GM18498 (cell line): ENCODE results near the gene EDN1.
"Not testable (repeated sequence)": the region's sequence is repeated elsewhere in the genome, so short reads cannot be mapped to it uniquely, and the experiment has no call there.

Experiments used
- ATAC-seq: cut with Tn5 transposase; IDR thresholded peaks from one replicate; pipeline ENCODE4 v1.9.1; 2021; ENCODE audit warnings: mild to moderate bottlenecking, moderate library complexity; ENCODE audit not compliant: unreplicated experiment

Gene EDN1

GRCh38 chr6:12293931-12294807 is 4.0 kb downstream of the EDN1 start:
- no peak for ATAC-seq

GRCh38 chr6:12294851-12295536 is 4.8 kb downstream of the EDN1 start:
- ATAC-seq: no peak

DNA sequence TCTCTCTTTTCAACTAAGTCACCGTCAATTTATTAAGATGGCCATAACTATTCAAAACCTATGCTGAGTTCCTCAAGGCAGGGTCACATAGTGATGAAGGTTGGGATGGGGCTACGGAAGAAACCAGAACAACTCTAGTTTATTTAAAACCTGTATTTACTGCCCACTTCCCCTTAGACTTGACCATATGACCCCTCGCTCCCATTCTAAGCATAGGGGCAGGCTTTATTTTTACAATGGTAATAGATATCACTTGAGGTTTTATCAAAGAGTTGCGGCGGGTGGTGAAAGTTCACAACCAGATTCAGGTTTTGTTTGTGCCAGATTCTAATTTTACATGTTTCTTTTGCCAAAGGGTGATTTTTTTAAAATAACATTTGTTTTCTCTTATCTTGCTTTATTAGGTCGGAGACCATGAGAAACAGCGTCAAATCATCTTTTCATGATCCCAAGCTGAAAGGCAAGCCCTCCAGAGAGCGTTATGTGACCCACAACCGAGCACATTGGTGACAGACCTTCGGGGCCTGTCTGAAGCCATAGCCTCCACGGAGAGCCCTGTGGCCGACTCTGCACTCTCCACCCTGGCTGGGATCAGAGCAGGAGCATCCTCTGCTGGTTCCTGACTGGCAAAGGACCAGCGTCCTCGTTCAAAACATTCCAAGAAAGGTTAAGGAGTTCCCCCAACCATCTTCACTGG is 5.5 kb downstream of the EDN1 start:
- no peak for ATAC-seq

- ATAC-seq: no peak
Observed at GRCh38 chr6:12296255-12296573, 6.1 kb downstream of the EDN1 start.

DNA sequence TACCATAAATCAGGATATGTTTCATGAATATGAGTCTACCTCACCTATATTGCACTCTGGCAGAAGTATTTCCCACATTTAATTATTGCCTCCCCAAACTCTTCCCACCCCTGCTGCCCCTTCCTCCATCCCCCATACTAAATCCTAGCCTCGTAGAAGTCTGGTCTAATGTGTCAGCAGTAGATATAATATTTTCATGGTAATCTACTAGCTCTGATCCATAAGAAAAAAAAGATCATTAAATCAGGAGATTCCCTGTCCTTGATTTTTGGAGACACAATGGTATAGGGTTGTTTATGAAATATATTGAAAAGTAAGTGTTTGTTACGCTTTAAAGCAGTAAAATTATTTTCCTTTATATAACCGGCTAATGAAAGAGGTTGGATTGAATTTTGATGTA is 6.4 kb downstream of the EDN1 start:
- ATAC-seq: no peak

- no peak for ATAC-seq
Observed at GRCh38 chr6:12297363-12298016, 7.3 kb downstream of the EDN1 start.

DNA sequence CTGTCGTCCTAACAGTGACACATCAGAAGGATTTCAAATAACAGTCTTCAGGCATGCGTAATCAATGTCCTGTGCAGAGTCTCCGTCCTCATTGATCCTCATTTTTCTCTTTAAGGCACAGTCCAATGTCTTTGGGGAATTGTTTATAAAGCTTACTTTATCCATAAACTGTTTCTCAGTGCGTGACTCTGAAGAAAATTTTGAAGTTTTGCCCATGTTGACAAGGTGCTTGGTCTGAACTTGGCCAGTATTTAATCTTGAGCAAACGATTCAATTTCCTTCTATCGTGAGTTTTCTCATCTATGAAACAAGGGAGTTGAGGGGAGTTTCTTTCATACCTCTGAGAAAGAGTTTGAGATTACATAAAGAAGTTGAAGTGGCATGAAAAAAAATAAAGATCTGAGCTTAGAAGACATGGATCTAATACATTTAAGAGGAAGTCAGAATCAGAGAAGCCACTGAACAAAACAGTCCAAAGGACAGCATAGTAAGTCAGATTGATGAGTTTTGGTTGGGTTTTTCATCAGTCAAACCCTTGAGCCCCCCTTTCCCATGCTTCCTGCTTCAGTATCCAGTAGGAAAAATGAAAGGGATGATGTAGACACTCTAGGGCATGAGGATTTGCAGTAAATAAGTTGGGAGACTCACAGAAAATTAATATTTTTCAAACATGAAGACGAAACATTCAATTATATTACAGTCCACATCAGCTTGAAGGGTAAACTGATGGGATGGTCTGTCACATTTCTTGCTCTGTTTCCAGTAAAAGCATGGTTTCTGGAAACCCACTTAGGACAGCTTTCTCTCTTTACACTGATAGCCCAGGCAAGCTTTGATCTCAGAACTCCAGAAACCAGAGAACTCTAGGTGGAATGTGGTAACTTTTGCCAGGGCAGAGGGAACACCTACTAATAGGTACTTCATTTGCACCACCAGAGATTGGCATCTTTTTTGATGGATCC is 8.1 kb downstream of the EDN1 start:
- ATAC-seq: no peak

DNA sequence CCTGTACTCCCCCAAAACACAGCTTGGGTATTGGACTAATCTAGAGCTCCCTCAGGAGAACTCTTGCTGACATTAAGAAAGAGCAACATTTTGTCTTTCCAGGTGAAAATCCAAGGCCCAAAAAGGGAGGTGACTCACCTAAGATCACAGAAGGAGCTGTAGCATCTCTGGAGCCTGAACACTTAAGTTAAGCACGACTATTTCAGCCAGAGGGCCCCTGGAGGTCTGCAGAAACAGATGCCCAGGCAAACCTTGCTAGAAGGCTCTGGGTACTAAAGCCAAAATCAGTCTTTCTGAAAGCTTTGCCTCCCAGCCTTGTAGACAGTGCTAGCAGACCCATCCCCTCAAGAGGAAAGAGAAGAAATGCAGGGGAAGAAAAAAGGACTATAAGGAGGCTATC is 8.8 kb downstream of the EDN1 start:
- ATAC-seq: no peak

DNA sequence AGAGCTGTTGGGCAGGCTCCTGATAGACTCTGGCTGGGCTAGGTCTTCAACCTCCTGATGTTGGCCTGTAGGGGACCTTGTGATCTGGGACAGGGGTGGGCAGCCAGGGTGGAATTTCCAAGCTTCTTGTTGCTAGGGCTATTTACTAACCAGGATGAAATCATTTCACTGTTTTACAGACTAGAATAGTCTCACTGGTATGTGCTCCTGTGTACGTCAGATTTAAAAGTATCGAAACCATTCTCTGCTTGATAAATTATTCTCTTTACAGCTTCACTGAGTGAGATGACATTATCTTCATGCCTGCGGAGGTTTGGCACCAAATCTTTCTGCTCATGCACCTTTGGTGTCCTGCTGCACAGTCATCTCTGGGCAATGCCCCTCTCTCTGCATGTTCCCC is 10.9 kb downstream of the EDN1 start:
- ATAC-seq: no peak

GRCh38 chr6:12304487-12304886 is 14.3 kb downstream of the EDN1 start:
- ATAC-seq: no peak

- no peak for ATAC-seq
Observed at GRCh38 chr6:12309070-12309469, 18.9 kb downstream of the EDN1 start.

DNA sequence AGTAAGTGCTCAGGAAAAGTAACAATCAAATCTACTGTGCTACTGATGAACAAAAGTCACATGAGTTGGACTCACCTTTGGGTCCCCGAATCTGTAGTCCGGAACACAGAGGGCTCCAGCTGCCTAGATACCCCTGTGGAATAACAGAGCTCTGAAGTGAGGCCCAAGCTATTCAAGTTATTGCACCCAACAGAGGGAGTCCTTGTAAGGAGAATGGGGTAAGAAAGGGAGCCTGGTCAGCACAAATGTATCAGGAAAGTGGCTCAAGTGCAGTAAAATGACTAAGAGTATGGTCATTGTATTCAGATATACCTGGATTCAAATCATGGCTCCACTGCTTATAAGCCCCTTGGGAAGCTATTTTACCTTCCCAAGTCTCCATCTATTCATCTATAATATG is 20.9 kb downstream of the EDN1 start:
- no peak for ATAC-seq

GRCh38 chr6:12312736-12313135 is 22.6 kb downstream of the EDN1 start:
- no peak for ATAC-seq

DNA sequence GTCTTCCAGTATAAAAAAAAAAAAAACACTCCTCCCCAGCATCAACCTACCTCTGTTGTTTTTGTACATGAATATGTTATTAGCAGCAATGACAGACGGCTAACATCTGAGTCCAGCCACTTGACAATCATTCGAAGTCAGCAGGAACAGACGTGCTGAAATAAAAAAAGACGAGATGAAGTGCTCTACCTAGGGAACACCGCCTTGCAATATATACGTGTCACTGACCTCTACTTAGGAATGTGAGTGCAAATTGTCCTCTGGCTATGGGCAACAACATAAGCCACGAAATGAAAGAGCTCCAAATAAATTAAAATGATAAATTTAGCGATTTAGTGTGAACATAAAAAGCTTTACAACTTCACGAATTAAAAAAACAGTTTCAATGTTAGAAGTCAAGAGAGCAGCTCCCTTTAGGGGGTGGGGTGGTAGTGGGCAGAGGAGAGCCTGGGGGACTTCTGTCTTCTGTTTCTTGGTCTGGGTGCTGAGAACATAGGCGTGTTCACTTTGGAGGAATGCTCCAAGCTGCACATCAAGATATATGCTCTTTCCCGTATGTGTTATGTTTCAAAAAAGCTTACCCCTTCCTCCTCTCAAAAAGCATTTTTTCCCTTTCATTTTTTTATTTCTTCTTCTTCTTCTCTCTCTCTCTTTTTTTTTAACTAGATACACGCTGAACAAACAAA is 23.3 kb downstream of the EDN1 start:
- no peak for ATAC-seq

DNA sequence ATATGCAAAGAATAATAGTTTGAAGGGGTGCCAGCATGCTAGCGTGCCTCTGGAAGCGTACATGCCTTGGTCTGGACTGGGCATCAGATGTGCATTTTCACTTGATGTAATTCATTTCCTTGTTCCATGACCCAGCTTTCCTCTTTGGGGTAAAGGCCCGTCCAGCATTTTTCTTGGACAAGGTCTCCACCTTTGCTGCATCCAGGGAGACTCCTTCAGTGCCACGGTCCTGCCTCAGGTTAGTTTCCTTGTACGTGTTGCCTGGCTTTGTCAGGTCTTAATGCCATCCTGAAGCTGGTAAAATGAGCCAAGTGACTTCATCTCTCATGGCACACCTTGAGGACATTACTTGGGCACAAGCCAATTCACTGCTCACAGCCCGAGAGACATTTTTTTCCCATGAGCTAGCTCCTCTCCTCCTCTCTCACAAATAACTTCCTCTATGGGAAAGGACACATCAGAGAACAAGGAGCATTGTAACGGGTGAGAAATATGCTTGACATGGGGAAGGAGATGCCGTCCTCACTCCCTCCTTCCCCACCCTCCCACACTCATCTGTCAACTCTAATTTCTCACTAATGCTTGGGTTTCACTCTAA is 23.9 kb downstream of the EDN1 start:
- ATAC-seq: no peak

DNA sequence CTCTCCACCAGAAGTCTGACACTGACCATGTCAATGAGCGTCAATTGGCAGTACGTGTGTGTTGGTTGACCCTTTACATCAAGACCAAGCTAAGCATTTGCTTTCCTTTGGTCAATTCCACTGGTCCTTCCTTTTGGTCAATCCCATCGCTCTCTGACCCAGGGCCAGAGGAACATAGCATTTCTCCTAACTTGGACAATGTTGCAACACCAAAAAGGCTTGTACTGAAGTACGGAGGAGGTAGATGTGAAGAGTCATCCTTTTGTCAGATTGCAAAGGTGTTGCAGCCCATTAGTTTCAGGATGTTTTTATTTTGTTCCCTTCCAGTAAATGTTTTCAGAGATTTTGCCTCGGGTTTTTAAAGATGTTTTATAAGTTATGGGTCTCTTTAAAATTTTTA is 24.6 kb downstream of the EDN1 start:
- no peak for ATAC-seq

DNA sequence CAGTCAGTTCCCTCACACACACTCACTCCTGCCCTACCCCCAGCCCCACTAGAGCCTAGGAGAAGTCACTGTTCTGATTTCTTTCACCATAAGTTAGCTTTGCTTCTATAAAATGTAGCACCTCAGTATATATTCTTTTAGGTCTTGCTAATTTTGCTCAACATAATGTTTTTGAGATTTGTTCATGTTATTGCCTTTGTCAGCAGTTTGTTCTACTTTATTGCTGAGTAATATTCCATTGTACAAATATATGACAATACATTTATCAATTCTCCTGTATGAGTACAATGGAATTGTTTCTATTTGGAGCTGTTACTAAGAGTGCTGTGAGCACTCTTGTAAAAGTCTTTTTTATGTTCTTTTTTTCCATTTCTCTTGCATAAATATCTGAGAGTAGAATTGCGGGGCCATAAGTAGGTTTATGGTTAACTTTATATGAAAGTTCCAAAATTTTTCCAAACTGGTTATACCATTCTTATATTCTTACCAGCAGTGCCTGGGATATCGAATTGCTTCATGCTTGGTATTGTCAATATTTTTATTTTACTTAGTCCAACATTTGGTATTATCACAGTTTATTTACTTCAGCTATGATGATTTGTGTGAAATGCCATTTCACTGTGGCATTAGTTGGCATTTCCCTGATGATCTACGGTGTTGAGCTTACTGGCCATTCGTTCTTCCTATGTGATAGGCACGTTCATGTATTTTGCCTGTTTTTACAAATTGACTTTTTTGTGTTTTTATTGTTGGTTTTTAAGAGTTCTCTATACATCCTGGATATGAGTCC is 25.3 kb downstream of the EDN1 start:
- no peak for ATAC-seq

GRCh38 chr6:12318749-12319148 is 28.6 kb downstream of the EDN1 start:
- ATAC-seq: no peak

- not testable (repeated sequence) for ATAC-seq
Observed at GRCh38 chr6:12320074-12320473, 29.9 kb downstream of the EDN1 start.
